ENCODE measurements around the gene TNIK. TPM values are rescaled to one million over a fixed set of nuclear protein-coding genes. Genes with fewer than 3 reads are reported as not detected.

Gene TNIK
- polyA plus RNA-seq, 1 of the 3 experiments (the other 2 are of a cell fraction), result 19.4 TPM

DNA sequence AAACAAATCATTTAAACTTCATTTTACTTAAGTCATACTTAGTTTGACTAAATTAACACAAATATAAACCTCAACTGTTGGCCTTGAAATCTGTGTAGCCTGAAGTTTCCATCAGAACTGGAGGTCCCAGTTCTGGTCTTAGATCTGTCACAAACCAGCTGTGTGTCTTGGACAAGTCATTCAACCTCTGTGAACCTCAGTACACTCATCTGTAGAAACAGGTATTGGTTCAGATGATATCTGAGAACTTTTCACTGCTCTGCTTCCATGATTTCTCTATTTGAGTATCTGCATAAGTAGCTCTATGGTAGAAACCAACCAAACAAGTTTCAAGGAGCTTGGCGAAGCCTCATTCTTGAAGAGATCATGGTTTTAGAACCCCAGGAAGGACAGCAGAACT lies 373.3 kb downstream of the TNIK start:
- TF ChIP-seq CHD2 (IDR thresholded peaks at IDR 0.05; ENCODE audit: low read length, partially characterized antibody) (no peak), GATA2 (CRISPR knock-in tag; IDR thresholded peaks at IDR 0.05) (no peak), FOXJ3 (CRISPR knock-in tag; IDR thresholded peaks at IDR 0.05) (no peak), TEAD4 (IDR thresholded peaks at IDR 0.05; ENCODE audit: borderline replicate concordance, insufficient read depth) (no peak), MXI1 (IDR thresholded peaks at IDR 0.05; ENCODE audit: low read depth, low read length) (no peak), RCOR1 (IDR thresholded peaks at IDR 0.05; ENCODE audit: low read length) (no peak), FOXM1 (IDR thresholded peaks at IDR 0.05; ENCODE audit: low read depth) (no peak), EP300 (IDR thresholded peaks at IDR 0.05; ENCODE audit: borderline replicate concordance in 1 of 2, low read depth in 1 of 2, low read length in 1 of 2) (no peak), RFX5 (IDR thresholded peaks at IDR 0.05; ENCODE audit: low read length) (no peak), MEF2A (IDR thresholded peaks at IDR 0.05; ENCODE audit: borderline replicate concordance, low read depth) (no peak), POLR2AphosphoS5 (IDR thresholded peaks at IDR 0.05; ENCODE audit: low read depth, low read length) (no peak), ELF1 (IDR thresholded peaks at IDR 0.05) (no peak), SMC3 (IDR thresholded peaks at IDR 0.05; ENCODE audit: low read depth, low read length) (no peak), NRF1 (IDR thresholded peaks at IDR 0.05; ENCODE audit: low read depth, low read length) (no peak), EZH2phosphoT487 (IDR thresholded peaks at IDR 0.05; ENCODE audit: borderline replicate concordance, low read depth) (no peak), RXRA (IDR thresholded peaks at IDR 0.05; ENCODE audit: borderline replicate concordance, low read depth) (no peak)
- TF ChIP-seq, protein P1, sequence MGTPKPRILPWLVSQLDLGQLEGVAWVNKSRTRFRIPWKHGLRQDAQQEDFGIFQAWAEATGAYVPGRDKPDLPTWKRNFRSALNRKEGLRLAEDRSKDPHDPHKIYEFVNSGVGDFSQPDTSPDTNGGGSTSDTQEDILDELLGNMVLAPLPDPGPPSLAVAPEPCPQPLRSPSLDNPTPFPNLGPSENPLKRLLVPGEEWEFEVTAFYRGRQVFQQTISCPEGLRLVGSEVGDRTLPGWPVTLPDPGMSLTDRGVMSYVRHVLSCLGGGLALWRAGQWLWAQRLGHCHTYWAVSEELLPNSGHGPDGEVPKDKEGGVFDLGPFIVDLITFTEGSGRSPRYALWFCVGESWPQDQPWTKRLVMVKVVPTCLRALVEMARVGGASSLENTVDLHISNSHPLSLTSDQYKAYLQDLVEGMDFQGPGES (IDR thresholded peaks at IDR 0.05; ENCODE audit: low read depth, low read length), result no peak
- TF ChIP-seq, protein P2, sequence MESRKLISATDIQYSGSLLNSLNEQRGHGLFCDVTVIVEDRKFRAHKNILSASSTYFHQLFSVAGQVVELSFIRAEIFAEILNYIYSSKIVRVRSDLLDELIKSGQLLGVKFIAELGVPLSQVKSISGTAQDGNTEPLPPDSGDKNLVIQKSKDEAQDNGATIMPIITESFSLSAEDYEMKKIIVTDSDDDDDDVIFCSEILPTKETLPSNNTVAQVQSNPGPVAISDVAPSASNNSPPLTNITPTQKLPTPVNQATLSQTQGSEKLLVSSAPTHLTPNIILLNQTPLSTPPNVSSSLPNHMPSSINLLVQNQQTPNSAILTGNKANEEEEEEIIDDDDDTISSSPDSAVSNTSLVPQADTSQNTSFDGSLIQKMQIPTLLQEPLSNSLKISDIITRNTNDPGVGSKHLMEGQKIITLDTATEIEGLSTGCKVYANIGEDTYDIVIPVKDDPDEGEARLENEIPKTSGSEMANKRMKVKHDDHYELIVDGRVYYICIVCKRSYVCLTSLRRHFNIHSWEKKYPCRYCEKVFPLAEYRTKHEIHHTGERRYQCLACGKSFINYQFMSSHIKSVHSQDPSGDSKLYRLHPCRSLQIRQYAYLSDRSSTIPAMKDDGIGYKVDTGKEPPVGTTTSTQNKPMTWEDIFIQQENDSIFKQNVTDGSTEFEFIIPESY (IDR thresholded peaks at IDR 0.05; ENCODE audit: borderline replicate concordance, low read depth), result no peak
- ChIA-PET CTCF (no interaction called here), POLR2A (no interaction called here)
- Histone ChIP-seq H3K4me1 (ENCODE audit: control insufficient read depth in 1 of 2, insufficient read depth in 2 of 2, low read depth in 1 of 2, low read length in 1 of 2) (peaks cover 9 to 22% of the 10 kb centered on the region in 2 experiments), H3K36me3 (replicated peaks in 1 of 2; ENCODE audit: control insufficient read depth in 1 of 2, insufficient read depth in 2 of 2, low read length in 1 of 2) (peaks cover 39 to 52% of the 10 kb centered on the region in 2 experiments), H4K20me1 (ENCODE audit: insufficient read depth) (no peaks in the 10 kb centered on the region; the same call in 1 of the 2 replicates), H3K9me3 (no peaks in the 10 kb centered on the region), H3K9ac (no peak overlapping the region), H3K4me3 (ENCODE audit: low read depth in 2 of 2, low read length in 1 of 2) (no peak overlapping the region), H2AFZ (ENCODE audit: low read depth) (no peak overlapping the region), H3K79me2 (ENCODE audit: insufficient read depth) (no peaks in the 10 kb centered on the region), H3K27me3 (ENCODE audit: insufficient read depth) (no peaks in the 10 kb centered on the region), H3F3A (replicated peaks; ENCODE audit: insufficient read depth) (peaks cover 22% of the 10 kb centered on the region), H3K4me2 (no peak overlapping the region), H3K27ac (ENCODE audit: low read depth in 2 of 2, low read length in 1 of 2) (no peak overlapping the region), H3K9me2 (no peaks in the 10 kb centered on the region)
- WGBS (ENCODE audit: low lambda C conversion rate), result 100% methylated on average over 1 of the region's 1 CpG
- no peak for DNase-seq
